ENCODE results near the gene HLCS.
A peak's percentile ranks its signal among the peaks of the same experiment; 100 is the strongest.
"Not testable (repeated sequence)": the region's sequence is repeated elsewhere in the genome, so short reads cannot be mapped to it uniquely, and the experiment has no call there.

Gene HLCS

GRCh38 chr21:37001441-37001840, 35.0 kb upstream of the HLCS start:
- Histone ChIP-seq H2AFZ (ENCODE audit: low read length) (peak overlapping the region; percentile 91), H3K9ac (ENCODE audit: low read depth, low read length, poor library complexity, severe bottlenecking) (peak overlapping the region; percentile 41), H3K9me3 (ENCODE audit: insufficient read depth, low read depth, low read length) (no peaks in the 10 kb centered on the region), H3K4me3 (ENCODE audit: low read length, poor library complexity, severe bottlenecking) (no peak overlapping the region), H3K36me3 (ENCODE audit: insufficient read depth, low read length) (no peaks in the 10 kb centered on the region), H3K79me2 (ENCODE audit: insufficient read depth, low read length) (no peaks in the 10 kb centered on the region), H3K4me1 (ENCODE audit: insufficient read depth, low read length, poor library complexity, severe bottlenecking) (peaks cover 10% of the 10 kb centered on the region), H3K9me2 (replicated peaks; ENCODE audit: low read depth, low read length) (no peaks in the 10 kb centered on the region), H3K4me2 (ENCODE audit: low read depth, low read length, poor library complexity, severe bottlenecking) (peak overlapping the region; percentile 53), H3K27me3 (ENCODE audit: insufficient read depth, low read length, poor library complexity, severe bottlenecking) (no peaks in the 10 kb centered on the region), H3F3A (ENCODE audit: low read depth) (no peaks in the 10 kb centered on the region), H4K20me1 (ENCODE audit: insufficient read depth, low read length, poor library complexity, severe bottlenecking) (no peaks in the 10 kb centered on the region)
- TF ChIP-seq CTCF (conservative IDR thresholded peaks at IDR 0.05; ENCODE audit: low read length) (no peak), EZH2phosphoT487 (IDR thresholded peaks at IDR 0.05; ENCODE audit: borderline replicate concordance) (no peak)

GRCh38 chr21:37000381-37000780, 33.9 kb upstream of the HLCS start:
- Histone ChIP-seq H3K36me3 (ENCODE audit: insufficient read depth, low read length) (no peaks in the 10 kb centered on the region), H3K9me3 (ENCODE audit: insufficient read depth, low read depth, low read length) (no peaks in the 10 kb centered on the region), H3K79me2 (ENCODE audit: insufficient read depth, low read length) (no peaks in the 10 kb centered on the region), H3K4me3 (ENCODE audit: low read length, poor library complexity, severe bottlenecking) (no peak overlapping the region), H4K20me1 (ENCODE audit: insufficient read depth, low read length, poor library complexity, severe bottlenecking) (no peaks in the 10 kb centered on the region), H3K9me2 (replicated peaks; ENCODE audit: low read depth, low read length) (no peaks in the 10 kb centered on the region), H3K27me3 (ENCODE audit: insufficient read depth, low read length, poor library complexity, severe bottlenecking) (no peaks in the 10 kb centered on the region), H3K4me1 (ENCODE audit: insufficient read depth, low read length, poor library complexity, severe bottlenecking) (peaks cover 10% of the 10 kb centered on the region), H3K9ac (ENCODE audit: low read depth, low read length, poor library complexity, severe bottlenecking) (no peak overlapping the region), H3K4me2 (ENCODE audit: low read depth, low read length, poor library complexity, severe bottlenecking) (no peak overlapping the region), H3F3A (ENCODE audit: low read depth) (no peaks in the 10 kb centered on the region), H2AFZ (ENCODE audit: low read length) (no peak overlapping the region)
- no peak for TF ChIP-seq EZH2phosphoT487 (IDR thresholded peaks at IDR 0.05; ENCODE audit: borderline replicate concordance)
- peak; percentile 56 for TF ChIP-seq CTCF (conservative IDR thresholded peaks at IDR 0.05; ENCODE audit: low read length)

GRCh38 chr21:36999131-36999898, 32.8 kb upstream of the HLCS start:
- Histone ChIP-seq H3K4me1 (ENCODE audit: insufficient read depth, low read length, poor library complexity, severe bottlenecking) (peaks cover 10% of the 10 kb centered on the region), H3K9me2 (replicated peaks; ENCODE audit: low read depth, low read length) (no peaks in the 10 kb centered on the region), H2AFZ (ENCODE audit: low read length) (no peak overlapping the region), H3K4me3 (ENCODE audit: low read length, poor library complexity, severe bottlenecking) (no peak overlapping the region), H3K79me2 (ENCODE audit: insufficient read depth, low read length) (no peaks in the 10 kb centered on the region), H4K20me1 (ENCODE audit: insufficient read depth, low read length, poor library complexity, severe bottlenecking) (no peaks in the 10 kb centered on the region), H3F3A (ENCODE audit: low read depth) (no peaks in the 10 kb centered on the region), H3K4me2 (ENCODE audit: low read depth, low read length, poor library complexity, severe bottlenecking) (no peak overlapping the region), H3K9me3 (ENCODE audit: insufficient read depth, low read depth, low read length) (no peaks in the 10 kb centered on the region), H3K9ac (ENCODE audit: low read depth, low read length, poor library complexity, severe bottlenecking) (no peak overlapping the region), H3K36me3 (ENCODE audit: insufficient read depth, low read length) (no peaks in the 10 kb centered on the region), H3K27me3 (ENCODE audit: insufficient read depth, low read length, poor library complexity, severe bottlenecking) (no peaks in the 10 kb centered on the region)
- TF ChIP-seq EZH2phosphoT487 (IDR thresholded peaks at IDR 0.05; ENCODE audit: borderline replicate concordance) (no peak), CTCF (conservative IDR thresholded peaks at IDR 0.05; ENCODE audit: low read length) (no peak)

GRCh38 chr21:36995285-36995684, 28.8 kb upstream of the HLCS start:
- not testable (repeated sequence) for H3K4me3 ChIP-seq (ENCODE audit: low read length, poor library complexity, severe bottlenecking); H3K27me3 ChIP-seq (ENCODE audit: insufficient read depth, low read length, poor library complexity, severe bottlenecking); H2AFZ ChIP-seq (ENCODE audit: low read length); H3K4me2 ChIP-seq (ENCODE audit: low read depth, low read length, poor library complexity, severe bottlenecking); H3K9ac ChIP-seq (ENCODE audit: low read depth, low read length, poor library complexity, severe bottlenecking); H3K36me3 ChIP-seq (ENCODE audit: insufficient read depth, low read length); H3K9me2 ChIP-seq (replicated peaks; ENCODE audit: low read depth, low read length); H3K79me2 ChIP-seq (ENCODE audit: insufficient read depth, low read length); H3F3A ChIP-seq (ENCODE audit: low read depth); H3K9me3 ChIP-seq (ENCODE audit: insufficient read depth, low read depth, low read length); H4K20me1 ChIP-seq (ENCODE audit: insufficient read depth, low read length, poor library complexity, severe bottlenecking); H3K4me1 ChIP-seq (ENCODE audit: insufficient read depth, low read length, poor library complexity, severe bottlenecking)

Measured in Loucy (cell line).